ENCODE results near the gene SIAH2. TPM values are rescaled to one million over a fixed set of nuclear protein-coding genes. Genes with fewer than 3 reads are reported as not detected.

Gene SIAH2
- total and polyA plus RNA-seq, 4 experiments from 2014 or later = 28.3 to 48.3 (median 32.7) TPM

- Histone ChIP-seq H3K27me3 (ENCODE audit: insufficient read depth, low read length) (no peaks in the 10 kb centered on the region), H3K9me3 (ENCODE audit: control insufficient read depth in 1 of 2, low read length in 2 of 2) (no peaks in the 10 kb centered on the region), H3K27ac (ENCODE audit: low read depth, low read length) (no peak overlapping the region), H3K4me3 (ENCODE audit: low read length in 2 of 2) (no peak overlapping the region), H3K36me3 (ENCODE audit: insufficient read depth, low read length) (no peaks in the 10 kb centered on the region), H3K4me1 (ENCODE audit: insufficient read depth, low read length) (peaks cover 12% of the 10 kb centered on the region)
- CTCF ChIA-PET (ENCODE audit: partially characterized antibody) = interaction anchor here (0.7 to 6.1 kb wide), 14 partner anchors 11 to 428 kb away, joined by 3 to 54 read pairs (median 6); partner anchors contain the start of gene SIAH2
- H3K4me1 Mint-ChIP-seq = peaks cover 6 to 11% (median 8%) of the 10 kb centered on the region in 4 donors
- DNase-seq = no peak
- POLR2A ChIA-PET (ENCODE audit: partially characterized antibody) = interaction anchor here (1.2 to 2.9 kb wide), 2 partner anchors 16 to 43 kb away, joined by 3 to 25 read pairs; partner anchors contain the start of gene SIAH2
- intact Hi-C loops (cut with micrococcal nuclease) = loop anchor here (2.0 kb wide), 2 partner anchors 366 to 562 kb away; no protein-coding TSS in a partner anchor
- no peaks in the 10 kb centered on the region for H3K27me3 Mint-ChIP-seq
- H3K36me3 Mint-ChIP-seq = no peaks in the 10 kb centered on the region
- peaks cover 0 to 15% (median 6%) of the 10 kb centered on the region in 8 donors for H3K9me3 Mint-ChIP-seq
- no peak overlapping the region for H3K4me3 Mint-ChIP-seq
- H3K27ac Mint-ChIP-seq = no peak overlapping the region
These were observed 42.5 kb downstream of the SIAH2 start for GRCh38 chr3:150720444-150720843.

DNA sequence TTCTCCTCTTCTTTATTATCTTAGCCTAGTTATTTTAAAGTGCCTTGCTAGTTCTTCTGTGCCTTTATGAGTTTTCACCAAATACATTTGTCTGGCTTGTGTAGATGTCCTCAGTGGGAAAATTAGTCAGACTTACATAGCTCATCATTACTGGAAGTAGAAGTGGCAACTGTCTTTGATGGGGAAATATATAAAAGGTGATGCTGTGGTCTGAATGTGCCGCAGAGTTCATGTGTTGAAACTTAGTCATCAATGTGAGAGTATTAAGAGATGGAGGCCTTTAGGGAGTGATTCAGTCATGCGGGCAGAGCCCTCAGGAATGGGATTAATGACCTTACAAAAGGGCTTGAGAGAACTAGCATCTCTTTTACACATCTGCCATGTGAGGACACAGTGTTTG, 52.9 kb downstream of the SIAH2 start:
- H3K9me3 ChIP-seq (ENCODE audit: control insufficient read depth in 1 of 2, low read length in 2 of 2) = no peaks in the 10 kb centered on the region
- DNase-seq = no peak
- H3K36me3 ChIP-seq (ENCODE audit: insufficient read depth, low read length) = no peaks in the 10 kb centered on the region
- H3K27ac ChIP-seq (ENCODE audit: low read depth, low read length) = no peak overlapping the region
- H3K4me1 ChIP-seq (ENCODE audit: insufficient read depth, low read length) = no peaks in the 10 kb centered on the region
- Mint-ChIP-seq H3K9me3 (peaks cover 0 to 22% (median 15%) of the 10 kb centered on the region in 8 donors), H3K36me3 (peaks cover 36 to 60% of the 10 kb centered on the region in 2 donors), H3K4me1 (peaks cover 3 to 13% (median 7%) of the 10 kb centered on the region in 4 donors), H3K27ac (no peak overlapping the region), H3K27me3 (no peaks in the 10 kb centered on the region), H3K4me3 (no peak overlapping the region)
- CTCF ChIA-PET (ENCODE audit: partially characterized antibody) = interaction anchor here (0.5 to 2.3 kb wide), 3 partner anchors 8 to 217 kb away, joined by 3 to 8 read pairs (median 3); no protein-coding TSS in a partner anchor
- POLR2A ChIA-PET (ENCODE audit: partially characterized antibody) = no interaction called here
- no peak overlapping the region for H3K4me3 ChIP-seq (ENCODE audit: low read length in 2 of 2)
- intact Hi-C loops (cut with micrococcal nuclease) = no loop called here
- no peaks in the 10 kb centered on the region for H3K27me3 ChIP-seq (ENCODE audit: insufficient read depth, low read length)

DNA sequence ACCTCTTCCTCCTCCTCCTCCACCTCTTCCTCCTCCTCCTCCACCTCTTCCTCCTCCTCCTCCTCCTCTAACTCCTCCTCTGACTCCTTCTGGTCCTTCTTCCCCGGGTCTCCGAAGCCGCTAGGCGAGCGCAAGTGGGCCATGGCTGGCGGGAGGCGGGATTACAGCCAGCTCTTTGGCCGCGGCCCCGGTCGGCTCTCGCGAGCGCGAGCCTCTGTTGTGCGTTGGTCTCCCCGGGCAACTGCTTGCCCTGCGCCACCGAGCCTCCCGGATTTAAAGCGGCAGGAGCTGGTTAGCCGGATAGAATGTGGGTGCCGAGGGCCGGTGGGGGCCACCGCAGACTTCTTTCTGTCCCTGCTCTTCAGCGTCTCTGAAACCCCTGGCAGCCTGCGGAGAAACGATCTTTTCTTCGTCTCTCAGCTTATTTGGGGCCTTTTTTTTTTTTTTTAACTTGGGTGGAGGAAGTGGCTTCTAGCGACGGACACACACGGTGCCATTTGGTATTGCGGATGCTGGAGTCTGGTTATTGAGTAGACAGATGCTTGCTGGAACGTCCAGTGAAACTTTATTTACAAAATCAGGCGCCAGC, 59.1 kb downstream of the SIAH2 start, which contains the start of gene ERICH6:
Gene ERICH6, minus strand, starts transcription at position 165 of the 589 bp plus-strand sequence. Its CDS starts 22 bp downstream, at position 143.
- intact Hi-C loops (cut with micrococcal nuclease) = loop anchor here (1.0 to 10.0 kb wide), 5 partner anchors 59 to 296 kb away; partner anchors contain the start of genes EIF2A, SELENOT, SERP1 and SIAH2
- Mint-ChIP-seq H3K27ac (peak within 1 kb of the TSS; percentile 94 to 99 (median 98)), H3K4me3 (peak within 1 kb of the TSS; percentile 92 to 99 (median 96)), H3K4me1 (peaks cover 11 to 30% (median 19%) of the 10 kb centered on the region in 4 donors), H3K27me3 (no peaks in the 10 kb centered on the region), H3K36me3 (peaks cover 17 to 20% of the 10 kb centered on the region in 2 donors), H3K9me3 (peaks cover 0 to 2% (median 0%) of the 10 kb centered on the region in 8 donors)
- Histone ChIP-seq H3K9me3 (ENCODE audit: control insufficient read depth in 1 of 2, low read length in 2 of 2) (no peaks in the 10 kb centered on the region), H3K36me3 (ENCODE audit: insufficient read depth, low read length) (no peaks in the 10 kb centered on the region), H3K27ac (ENCODE audit: low read depth, low read length) (peak within 1 kb of the TSS; percentile 82), H3K4me3 (ENCODE audit: low read length in 2 of 2) (peak within 1 kb of the TSS; percentile 78 to 88), H3K4me1 (ENCODE audit: insufficient read depth, low read length) (peaks cover 14% of the 10 kb centered on the region), H3K27me3 (ENCODE audit: insufficient read depth, low read length) (no peaks in the 10 kb centered on the region)
- CTCF ChIA-PET (ENCODE audit: partially characterized antibody) = interaction anchor here (0.7 to 3.1 kb wide), 11 partner anchors 15 to 521 kb away, joined by 3 to 16 read pairs (median 3); partner anchors contain the start of genes SELENOT and SIAH2
- POLR2A ChIA-PET (ENCODE audit: partially characterized antibody) = interaction anchor here (0.6 to 4.8 kb wide), 16 partner anchors 8 to 295 kb away, joined by 3 to 94 read pairs (median 4); partner anchors contain the start of genes EIF2A, SELENOT, SERP1 and SIAH2
- peak; percentile 75 to 84 (median 82) for DNase-seq

DNA sequence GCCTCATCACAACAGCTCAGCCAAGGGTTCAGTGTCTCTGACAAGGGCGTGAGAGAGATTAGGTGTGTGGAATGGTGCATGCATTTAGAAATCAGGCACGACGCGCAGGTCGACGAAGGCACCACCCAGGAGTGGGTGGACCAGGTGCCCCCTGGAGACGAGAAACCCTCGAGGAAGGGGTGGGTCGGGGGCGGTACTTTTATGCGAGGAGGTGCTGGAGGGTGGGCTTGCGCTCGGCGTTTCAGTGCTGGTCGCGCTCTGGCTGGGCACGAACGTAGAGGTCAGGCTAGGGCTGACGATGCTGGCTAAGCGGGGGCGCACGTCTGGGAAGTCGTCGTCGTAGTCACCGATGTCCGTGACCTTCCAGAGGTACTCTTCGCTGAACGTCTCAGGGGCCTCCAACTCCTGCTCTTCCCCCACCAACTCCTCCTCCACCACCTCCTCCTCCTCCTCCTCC, 59.6 kb downstream of the SIAH2 start:
- Mint-ChIP-seq H3K4me3 (peak overlapping the region; percentile 92 to 99 (median 96)), H3K27ac (peak overlapping the region; percentile 94 to 99 (median 98)), H3K9me3 (peaks cover 0 to 2% (median 0%) of the 10 kb centered on the region in 8 donors), H3K4me1 (peaks cover 11 to 30% (median 19%) of the 10 kb centered on the region in 4 donors), H3K27me3 (no peaks in the 10 kb centered on the region), H3K36me3 (peaks cover 12 to 15% of the 10 kb centered on the region in 2 donors)
- H3K27me3 ChIP-seq (ENCODE audit: insufficient read depth, low read length) = no peaks in the 10 kb centered on the region
- peaks cover 14% of the 10 kb centered on the region for H3K4me1 ChIP-seq (ENCODE audit: insufficient read depth, low read length)
- peak; percentile 48 to 71 (median 52) for DNase-seq
- peak overlapping the region; percentile 82 for H3K27ac ChIP-seq (ENCODE audit: low read depth, low read length)
- POLR2A ChIA-PET (ENCODE audit: partially characterized antibody) = interaction anchor here (0.6 to 4.8 kb wide), 16 partner anchors 9 to 295 kb away, joined by 3 to 94 read pairs (median 4); partner anchors contain the start of genes EIF2A, SELENOT, SERP1 and SIAH2
- peak overlapping the region; percentile 78 to 88 for H3K4me3 ChIP-seq (ENCODE audit: low read length in 2 of 2)
- CTCF ChIA-PET (ENCODE audit: partially characterized antibody) = interaction anchor here (0.7 to 3.1 kb wide), 8 partner anchors 19 to 522 kb away, joined by 3 to 16 read pairs (median 4); partner anchors contain the start of genes SELENOT and SIAH2
- H3K36me3 ChIP-seq (ENCODE audit: insufficient read depth, low read length) = no peaks in the 10 kb centered on the region
- no peaks in the 10 kb centered on the region for H3K9me3 ChIP-seq (ENCODE audit: control insufficient read depth in 1 of 2, low read length in 2 of 2)
- intact Hi-C loops (cut with micrococcal nuclease) = loop anchor here (1.0 to 10.0 kb wide), 5 partner anchors 60 to 295 kb away; partner anchors contain the start of genes EIF2A, SELENOT, SERP1 and SIAH2

DNA sequence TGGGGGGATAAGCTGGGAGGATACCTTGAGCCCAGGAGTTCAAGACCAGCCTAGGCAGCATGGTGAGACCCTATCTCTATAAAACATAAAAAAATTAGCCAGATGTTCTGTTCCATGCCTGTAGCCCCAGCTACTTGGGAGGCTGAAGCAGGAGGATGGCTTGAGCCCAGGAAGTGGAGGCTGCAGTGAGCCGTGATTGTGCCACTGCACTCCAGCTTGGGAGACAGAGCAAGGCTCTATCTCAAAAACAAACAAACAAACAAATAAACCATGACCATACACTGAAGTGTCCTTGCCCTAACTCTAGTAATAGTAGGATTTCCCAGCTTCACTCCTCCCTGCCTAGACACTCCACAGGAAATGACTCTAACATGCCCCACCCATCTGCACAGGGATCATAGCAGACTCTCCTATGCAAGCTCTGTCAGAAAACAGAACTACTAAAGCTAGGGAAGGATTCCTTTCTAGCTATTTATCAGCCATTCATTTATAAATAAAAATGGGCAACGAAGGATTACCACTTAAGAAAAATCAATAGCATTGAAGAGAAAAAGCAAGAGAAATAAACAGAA, 63.8 kb downstream of the SIAH2 start:
- H3K27me3 Mint-ChIP-seq = peaks cover 0 to 2% of the 10 kb centered on the region in 2 donors
- intact Hi-C loops (cut with micrococcal nuclease) = no loop called here
- ChIA-PET CTCF (ENCODE audit: partially characterized antibody) (no interaction called here), POLR2A (ENCODE audit: partially characterized antibody) (interaction anchor here (1.7 kb wide), 1 partner anchor 96 kb away, joined by 5 read pairs; the partner anchor contains the start of gene SELENOT)
- H3K27ac ChIP-seq (ENCODE audit: low read depth, low read length) = no peak overlapping the region
- H3K27me3 ChIP-seq (ENCODE audit: insufficient read depth, low read length) = no peaks in the 10 kb centered on the region
- H3K4me1 ChIP-seq (ENCODE audit: insufficient read depth, low read length) = peaks cover 10% of the 10 kb centered on the region
- no peaks in the 10 kb centered on the region for H3K36me3 ChIP-seq (ENCODE audit: insufficient read depth, low read length)
- H3K27ac Mint-ChIP-seq = no peak overlapping the region
- H3K36me3 Mint-ChIP-seq = peaks cover 0 to 8% of the 10 kb centered on the region in 2 donors
- H3K4me3 ChIP-seq (ENCODE audit: low read length in 2 of 2) = no peak overlapping the region
- H3K9me3 ChIP-seq (ENCODE audit: control insufficient read depth in 1 of 2, low read length in 2 of 2) = no peaks in the 10 kb centered on the region
- DNase-seq = no peak
- peaks cover 0 to 4% (median 0%) of the 10 kb centered on the region in 8 donors for H3K9me3 Mint-ChIP-seq
- peaks cover 7 to 18% (median 10%) of the 10 kb centered on the region in 4 donors for H3K4me1 Mint-ChIP-seq
- H3K4me3 Mint-ChIP-seq = no peak overlapping the region

DNA sequence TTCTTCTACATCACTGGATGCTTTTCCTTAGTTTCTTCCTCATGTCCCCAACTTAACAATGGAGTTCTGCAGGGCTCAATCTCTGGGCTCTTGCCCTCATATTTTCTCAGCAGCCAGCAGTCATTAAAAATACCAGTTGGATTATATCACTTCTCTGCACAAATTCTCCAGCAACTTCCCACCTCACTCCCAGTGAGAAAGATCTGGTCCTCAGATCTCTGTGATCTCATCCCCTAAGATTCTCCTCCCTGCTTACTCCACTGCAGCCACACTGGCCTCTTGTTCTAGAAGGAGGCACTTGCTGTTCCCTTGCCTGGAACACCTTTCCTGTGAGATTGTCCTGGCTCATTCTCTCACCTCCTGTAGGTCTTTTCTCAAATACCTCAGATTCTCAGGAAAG, 65.3 kb downstream of the SIAH2 start:
- intact Hi-C loops (cut with micrococcal nuclease) = no loop called here
- Mint-ChIP-seq H3K27ac (peak overlapping the region in 1 of 7 donors; percentile 10), H3K4me3 (no peak overlapping the region), H3K4me1 (peaks cover 3 to 6% (median 3%) of the 10 kb centered on the region in 4 donors), H3K9me3 (peaks cover 0 to 4% (median 0%) of the 10 kb centered on the region in 8 donors), H3K27me3 (peaks cover 0 to 2% of the 10 kb centered on the region in 2 donors), H3K36me3 (peaks cover 0 to 5% of the 10 kb centered on the region in 2 donors)
- ChIA-PET POLR2A (ENCODE audit: partially characterized antibody) (no interaction called here), CTCF (ENCODE audit: partially characterized antibody) (no interaction called here)
- Histone ChIP-seq H3K4me1 (ENCODE audit: insufficient read depth, low read length) (peaks cover 3% of the 10 kb centered on the region), H3K4me3 (ENCODE audit: low read length in 2 of 2) (no peak overlapping the region), H3K27ac (ENCODE audit: low read depth, low read length) (no peak overlapping the region), H3K9me3 (ENCODE audit: control insufficient read depth in 1 of 2, low read length in 2 of 2) (no peaks in the 10 kb centered on the region), H3K27me3 (ENCODE audit: insufficient read depth, low read length) (no peaks in the 10 kb centered on the region), H3K36me3 (ENCODE audit: insufficient read depth, low read length) (no peaks in the 10 kb centered on the region)
- DNase-seq = no peak

Measured in CD4-positive, alpha-beta memory T cell (primary cell).